Body of pancreas (tissue), 4 donors: Measurements from ENCODE around the gene SCGB1A1.

Experiments
- CTCF ChIP-seq, 7 experiments: fragments of 450-650 bp in 4 of 7; fragments of 200-600 bp in 3 of 7; sonication (generic) in 3 of 7; IDR thresholded peaks; one replicate each; pipeline ENCODE4 v1.5.1; 2016 to 2019; ENCODE audit warnings: antibody characterized with exemption in 7 of 7
- POLR2A ChIP-seq, 3 donors: fragments of 450-650 bp; IDR thresholded peaks; one replicate each; pipeline ENCODE4 v1.6.1; 2016; ENCODE audit warnings: antibody characterized with exemption in 3 of 3, mild to moderate bottlenecking in 2 of 3

GRCh38 chr11:62463121-62463542, 44.3 kb downstream of the SCGB1A1 start:
- no peak for TF ChIP-seq POLR2A (IDR thresholded peaks at IDR 0.05)
- no peak for TF ChIP-seq CTCF (IDR thresholded peaks at IDR 0.05)
